Cortex of kidney (tissue), 1 donor: Measurements from ENCODE around the gene SCGB1D1.

Experiments used
- DNase-seq: peaks from one replicate; lab custom pipeline; 2025; lab: John Stamatoyannopoulos, UW

Gene SCGB1D1

GRCh38 chr11:62190011-62190410 lies at the start of gene SCGB1D1:
Gene SCGB1D1 (plus strand): TSS chr11:62190216. CDS start chr11:62190285, 69 bp downstream.
- no peak for DNase-seq

- no peak for DNase-seq
Measured at GRCh38 chr11:62140304-62141110, 49.5 kb upstream of the SCGB1D1 start.

GRCh38 chr11:62141111-62142042 lies 48.6 kb upstream of the SCGB1D1 start:
- no peak for DNase-seq

GRCh38 chr11:62142043-62142375 lies 48.0 kb upstream of the SCGB1D1 start:
- DNase-seq, result no peak

- DNase-seq, result no peak
Measured at GRCh38 chr11:62142921-62143320, 47.1 kb upstream of the SCGB1D1 start.

- no peak for DNase-seq
Measured at GRCh38 chr11:62143727-62144126, 46.3 kb upstream of the SCGB1D1 start.

GRCh38 chr11:62144641-62145255 lies 45.3 kb upstream of the SCGB1D1 start:
- DNase-seq, result no peak

GRCh38 chr11:62145261-62145871 lies 44.6 kb upstream of the SCGB1D1 start:
- DNase-seq, result no peak

- no peak for DNase-seq
Measured at GRCh38 chr11:62146476-62147200, 43.4 kb upstream of the SCGB1D1 start.

- no peak for DNase-seq
Measured at GRCh38 chr11:62147545-62147944, 42.5 kb upstream of the SCGB1D1 start.

- no peak for DNase-seq
Measured at GRCh38 chr11:62148271-62148980, 41.6 kb upstream of the SCGB1D1 start.

- DNase-seq, result no peak
Measured at GRCh38 chr11:62149986-62150886, 39.8 kb upstream of the SCGB1D1 start.

GRCh38 chr11:62150887-62151736 lies 38.9 kb upstream of the SCGB1D1 start:
- no peak for DNase-seq

GRCh38 chr11:62151737-62152102 lies 38.3 kb upstream of the SCGB1D1 start:
- no peak for DNase-seq

- DNase-seq, result no peak
Measured at GRCh38 chr11:62152245-62153086, 37.5 kb upstream of the SCGB1D1 start.

- no peak for DNase-seq
Measured at GRCh38 chr11:62153087-62153395, 37.0 kb upstream of the SCGB1D1 start.

GRCh38 chr11:62153617-62154016 lies 36.4 kb upstream of the SCGB1D1 start:
- DNase-seq, result no peak

- no peak for DNase-seq
Measured at GRCh38 chr11:62157603-62158002, 32.4 kb upstream of the SCGB1D1 start.
